GM18519 (cell line): ENCODE data around the gene GNPTG.

Experiments
- ATAC-seq: cut with Tn5 transposase; IDR thresholded peaks from one replicate; pipeline ENCODE4 v1.9.1; 2021; ENCODE audit warnings: mild to moderate bottlenecking, moderate library complexity; ENCODE audit not compliant: unreplicated experiment, low FRiP score

The GNPTG gene

DNA sequence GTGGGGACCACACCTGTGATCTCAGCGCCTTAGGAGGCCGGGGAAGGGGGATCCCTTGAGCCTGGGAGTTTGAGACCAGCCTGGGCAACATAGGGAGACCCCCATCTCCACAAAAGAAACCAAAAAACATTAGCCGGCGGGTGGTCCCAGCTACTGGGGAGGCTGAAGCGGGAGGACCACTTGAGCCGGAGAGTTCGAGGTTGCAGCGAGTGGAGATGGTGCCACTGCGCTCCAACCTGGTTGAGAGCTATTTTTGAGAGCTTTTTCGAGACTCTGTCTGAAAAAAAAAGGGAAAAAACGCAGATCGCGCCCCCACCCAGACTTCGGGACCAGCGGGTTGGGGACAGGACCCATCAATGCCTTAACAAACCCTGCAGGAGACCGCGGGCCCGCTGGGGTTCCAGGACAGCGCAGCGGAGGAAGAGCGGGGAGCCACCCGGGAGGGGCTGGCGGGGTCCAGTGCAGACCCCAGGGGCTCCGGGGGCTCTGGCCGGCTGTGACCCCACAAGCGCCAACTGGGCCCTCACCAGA, 19.0 kb upstream of the GNPTG start:
- no peak for ATAC-seq

DNA sequence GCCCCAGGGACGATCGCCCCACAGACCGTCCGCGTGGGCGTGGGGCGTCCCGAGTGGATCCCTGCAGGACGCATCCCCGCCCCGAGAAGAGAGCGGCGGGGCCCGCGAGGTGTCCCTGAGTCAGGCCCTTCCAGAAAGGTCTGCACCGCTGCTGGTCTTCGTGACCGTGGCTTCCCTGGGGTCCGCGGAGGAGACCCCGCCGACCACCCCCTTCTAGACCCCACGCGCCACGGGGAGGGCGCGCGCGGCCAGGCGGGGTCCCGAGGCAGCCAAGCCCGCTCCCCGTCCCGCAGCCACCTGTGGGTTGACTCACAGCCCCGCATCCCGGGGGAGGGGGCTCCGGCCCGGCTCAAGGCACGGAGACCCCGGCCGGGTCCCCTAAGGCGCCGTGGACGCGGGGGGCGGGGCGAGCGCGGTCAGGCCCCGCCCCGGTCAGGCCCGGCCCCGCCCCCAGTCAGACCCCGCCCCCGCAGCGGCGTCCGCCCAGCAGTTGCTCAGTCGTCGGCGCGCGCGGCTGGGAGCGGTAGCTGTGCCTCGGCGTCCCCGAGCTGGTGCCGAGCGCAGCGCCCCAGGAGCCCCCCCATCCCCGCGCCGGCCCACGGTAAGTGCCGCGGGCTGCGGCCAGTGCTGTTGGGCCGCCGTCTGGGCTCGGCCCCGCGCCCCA, 18.4 kb upstream of the GNPTG start, which contains the start of gene BAIAP3:
BAIAP3 (plus strand) TSS at position 497 of the 664 bp plus-strand sequence. CDS start 4,905 bp downstream, outside the sequence.
- no peak for ATAC-seq

DNA sequence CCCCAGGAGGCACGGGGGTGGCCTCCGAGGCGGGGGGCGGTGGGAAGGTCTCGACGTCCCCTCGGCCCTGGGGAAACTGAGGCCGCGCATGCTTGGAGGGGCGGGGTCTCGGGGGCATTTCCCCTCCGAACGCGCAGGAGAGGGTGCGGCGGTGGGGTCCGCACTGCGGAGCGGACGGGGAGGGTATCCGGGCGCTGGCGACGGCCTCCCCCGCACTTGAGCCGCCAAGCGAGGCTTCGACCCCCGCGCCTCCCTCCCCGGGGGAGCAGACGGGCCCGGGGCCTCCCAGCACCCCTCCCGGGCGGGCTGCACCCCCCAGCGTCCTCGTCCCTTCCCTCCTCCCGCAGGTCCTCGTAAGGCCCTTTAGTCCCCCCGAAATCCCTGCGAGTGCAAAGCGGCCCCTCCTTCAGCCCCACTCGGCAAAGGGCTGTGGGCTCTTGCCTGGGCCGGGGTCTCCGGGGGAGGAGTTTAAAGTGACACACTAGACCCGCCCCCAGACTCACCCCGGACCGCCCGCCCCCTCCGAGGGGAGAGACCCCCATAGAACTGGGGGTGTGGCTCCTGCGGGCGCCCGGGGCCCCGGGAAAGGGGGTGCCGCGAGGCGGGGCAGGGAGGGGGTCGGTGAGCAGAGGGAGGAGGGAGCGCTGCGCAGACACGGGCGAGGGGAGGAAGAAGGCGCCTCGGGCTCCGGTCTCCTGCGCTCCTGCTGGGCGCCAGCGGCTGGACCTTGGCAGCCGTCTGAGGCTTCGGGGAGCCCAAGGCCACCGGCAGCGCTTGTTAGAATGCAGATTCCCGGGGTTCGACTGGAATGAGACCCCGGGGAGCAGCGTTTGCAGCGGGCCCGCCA, 17.7 kb upstream of the GNPTG start:
- no peak for ATAC-seq

DNA sequence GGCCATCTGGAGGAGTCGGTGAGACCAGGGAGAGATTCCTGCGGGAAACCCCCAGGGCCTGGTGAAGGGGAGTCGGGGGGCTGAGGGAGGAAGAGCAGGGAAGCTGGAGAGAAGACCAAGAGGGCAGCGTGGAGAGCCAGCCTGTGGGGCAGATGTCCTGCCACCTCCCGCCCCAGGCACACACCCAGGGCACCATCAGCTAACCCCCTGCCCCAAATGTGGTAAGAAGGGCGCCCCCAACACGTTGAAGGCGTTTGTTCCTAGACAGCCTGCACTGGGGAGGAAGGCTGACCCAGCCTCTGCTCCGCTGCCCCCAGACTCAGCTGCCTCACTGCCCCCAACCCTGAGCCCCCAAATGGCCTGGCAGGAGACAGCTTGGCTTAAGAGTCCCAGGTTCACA, 17.0 kb upstream of the GNPTG start:
- no peak for ATAC-seq

DNA sequence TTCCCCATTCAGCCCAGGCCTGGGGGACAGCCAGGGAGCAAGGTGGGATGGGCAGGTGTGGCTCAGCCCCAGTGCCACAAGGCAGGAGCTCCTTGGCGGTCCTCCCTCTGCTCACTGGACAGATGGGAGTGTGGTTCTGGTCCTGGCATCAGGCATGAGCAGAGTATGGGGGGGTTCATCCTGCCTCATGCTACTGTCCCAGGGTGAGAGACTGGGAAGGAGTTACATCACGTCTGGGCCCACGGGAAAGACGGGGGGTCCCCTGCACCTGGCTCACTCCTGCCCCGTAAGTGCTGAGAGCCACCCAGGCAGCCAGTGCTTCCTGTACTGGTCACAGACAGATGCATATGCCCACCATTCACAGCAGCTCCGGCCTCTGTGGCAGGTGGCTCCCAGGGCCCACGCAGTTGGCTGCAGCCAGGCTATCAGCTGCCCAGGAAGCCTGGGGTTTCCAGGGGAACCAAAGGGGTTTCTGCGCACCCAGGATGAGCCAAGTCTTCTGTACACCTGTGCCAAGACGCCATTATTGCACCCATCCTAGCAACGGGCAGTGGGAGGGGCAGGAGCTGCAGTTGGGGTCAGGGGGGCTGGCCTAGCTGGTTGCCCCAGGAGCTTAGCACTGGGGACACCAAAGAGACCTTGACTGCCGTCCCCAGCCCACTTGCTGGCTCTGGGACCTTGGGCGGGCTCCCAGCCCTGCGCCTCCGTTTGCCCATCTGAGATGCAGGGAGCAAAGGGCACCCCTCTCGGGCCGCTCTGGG, 16.3 kb upstream of the GNPTG start:
- no peak for ATAC-seq

DNA sequence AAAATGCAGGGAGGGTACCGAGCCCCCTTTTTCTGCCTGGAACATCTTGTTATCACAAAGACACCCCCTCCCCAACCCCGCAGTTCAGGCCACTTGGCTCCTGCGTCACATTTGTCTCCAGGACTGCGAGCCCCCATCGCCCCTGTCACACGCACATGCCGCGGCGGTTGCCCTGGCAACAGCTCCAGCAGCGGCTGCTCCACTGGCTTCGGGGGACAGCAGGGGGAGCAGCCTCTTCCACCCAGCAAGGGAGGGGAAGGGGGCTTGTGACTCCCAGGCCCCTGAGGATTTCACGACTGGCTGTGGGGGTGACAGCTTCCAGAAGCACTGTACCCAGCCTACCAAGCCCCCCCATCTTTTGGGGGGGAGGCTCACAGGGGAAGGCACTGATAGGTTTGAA, 15.7 kb upstream of the GNPTG start:
- ATAC-seq = no peak

DNA sequence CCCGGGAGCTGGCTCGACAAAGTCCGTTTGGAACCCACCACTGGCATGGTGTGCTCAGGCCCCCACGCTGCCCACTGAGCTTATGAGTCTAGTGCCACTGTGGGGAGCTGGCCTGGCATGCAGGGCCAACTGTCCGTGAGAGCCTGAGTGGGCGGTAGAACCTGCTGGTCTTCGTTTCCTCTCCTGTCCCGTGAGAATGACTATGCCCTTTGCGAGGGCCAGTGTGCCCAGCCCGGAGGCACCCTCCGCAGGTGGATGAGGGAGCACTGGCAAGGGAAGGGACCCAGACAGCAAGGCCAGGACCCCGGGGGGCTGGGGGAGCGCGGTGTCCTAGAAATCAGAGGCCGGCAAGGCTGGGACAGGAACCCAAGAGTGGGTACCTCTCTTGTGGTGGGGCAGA, 15.1 kb upstream of the GNPTG start:
- no peak for ATAC-seq

DNA sequence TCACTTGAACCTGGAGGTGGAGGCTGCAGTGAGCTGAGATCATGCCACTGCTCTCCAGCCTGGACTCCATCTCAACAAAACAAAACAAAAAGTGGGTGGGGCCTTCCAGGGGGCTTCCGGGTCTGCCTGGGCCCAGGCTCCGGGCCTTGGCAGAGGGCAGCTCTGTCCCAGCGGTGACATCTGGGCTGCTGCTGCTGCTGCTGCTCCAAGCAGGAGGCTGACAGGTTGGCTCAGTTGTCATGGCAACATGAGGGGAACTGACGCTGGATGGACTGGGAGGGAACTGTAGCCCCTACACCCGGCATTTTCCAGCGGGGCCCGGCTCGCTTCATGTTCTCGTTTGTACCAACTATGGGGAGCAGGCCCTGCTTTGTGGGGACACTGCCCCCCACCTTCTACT, 14.2 kb upstream of the GNPTG start:
- ATAC-seq = no peak

DNA sequence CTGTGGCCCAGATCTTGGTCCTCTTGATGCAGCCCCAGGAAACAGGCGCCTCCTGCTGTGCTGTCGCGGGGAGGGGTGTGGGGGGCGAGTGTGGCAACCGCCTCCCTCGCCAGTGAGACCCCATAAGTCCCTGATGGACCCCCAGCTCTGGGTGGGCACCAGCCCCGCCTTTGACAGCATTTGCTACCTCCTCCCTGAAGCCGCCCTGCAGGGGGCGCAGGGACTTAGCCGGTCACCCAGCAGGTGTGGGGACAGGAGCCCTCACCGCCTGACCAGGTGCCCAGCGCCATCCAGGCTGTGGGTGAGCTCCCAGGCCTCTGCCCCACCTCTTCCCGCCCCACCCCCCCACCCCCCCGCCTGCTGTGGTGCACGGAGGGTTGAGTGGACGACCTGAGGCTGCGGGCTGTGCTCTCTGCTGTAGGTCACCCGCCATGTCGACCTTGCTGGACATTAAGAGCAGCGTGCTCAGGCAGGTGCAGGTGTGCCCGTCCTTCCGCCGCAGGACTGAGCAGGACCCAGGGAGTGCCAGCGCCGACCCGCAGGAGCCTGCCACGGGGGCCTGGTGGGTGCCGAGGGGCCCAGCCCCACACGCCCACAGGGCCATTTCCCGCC, 13.5 kb upstream of the GNPTG start:
- no peak for ATAC-seq

DNA sequence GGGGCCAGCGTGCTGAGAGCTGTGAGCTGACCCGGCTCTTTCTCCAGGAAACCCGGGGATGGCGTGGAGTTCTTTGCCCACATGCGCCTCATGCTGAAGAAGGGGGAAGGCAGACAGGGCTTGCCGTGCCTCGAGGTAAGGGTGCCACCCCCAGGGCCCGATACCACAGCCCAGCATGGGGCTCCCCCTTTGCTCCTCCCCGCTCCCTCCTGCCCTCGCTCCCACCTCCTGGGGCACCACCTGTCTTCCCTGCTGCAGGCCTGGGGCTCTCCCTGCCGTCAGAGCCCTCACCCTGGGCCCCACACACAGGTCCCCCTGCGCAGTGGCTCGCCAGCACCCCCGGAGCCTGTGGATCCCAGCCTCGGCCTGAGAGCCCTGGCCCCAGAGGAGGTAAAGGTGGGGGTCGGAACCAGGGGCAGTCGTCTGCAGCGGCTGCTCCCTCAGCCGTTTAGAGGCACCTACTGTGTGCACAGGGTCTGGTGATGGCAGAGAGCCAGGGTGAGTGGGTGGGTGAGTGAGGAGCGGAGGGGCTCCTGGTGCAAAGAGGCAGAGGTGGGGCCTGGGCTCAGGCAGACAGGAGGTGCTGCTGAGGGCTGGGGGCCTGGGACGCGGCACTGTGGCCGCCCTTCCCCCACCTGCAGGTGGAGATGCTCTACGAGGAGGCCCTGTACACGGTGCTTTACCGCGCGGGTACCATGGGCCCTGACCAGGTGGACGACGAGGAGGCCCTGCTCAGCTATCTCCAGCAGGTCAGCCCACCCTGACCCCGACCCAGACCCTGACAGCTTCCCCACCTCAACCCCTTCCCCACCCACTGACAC, 12.7 kb upstream of the GNPTG start:
- no peak for ATAC-seq

DNA sequence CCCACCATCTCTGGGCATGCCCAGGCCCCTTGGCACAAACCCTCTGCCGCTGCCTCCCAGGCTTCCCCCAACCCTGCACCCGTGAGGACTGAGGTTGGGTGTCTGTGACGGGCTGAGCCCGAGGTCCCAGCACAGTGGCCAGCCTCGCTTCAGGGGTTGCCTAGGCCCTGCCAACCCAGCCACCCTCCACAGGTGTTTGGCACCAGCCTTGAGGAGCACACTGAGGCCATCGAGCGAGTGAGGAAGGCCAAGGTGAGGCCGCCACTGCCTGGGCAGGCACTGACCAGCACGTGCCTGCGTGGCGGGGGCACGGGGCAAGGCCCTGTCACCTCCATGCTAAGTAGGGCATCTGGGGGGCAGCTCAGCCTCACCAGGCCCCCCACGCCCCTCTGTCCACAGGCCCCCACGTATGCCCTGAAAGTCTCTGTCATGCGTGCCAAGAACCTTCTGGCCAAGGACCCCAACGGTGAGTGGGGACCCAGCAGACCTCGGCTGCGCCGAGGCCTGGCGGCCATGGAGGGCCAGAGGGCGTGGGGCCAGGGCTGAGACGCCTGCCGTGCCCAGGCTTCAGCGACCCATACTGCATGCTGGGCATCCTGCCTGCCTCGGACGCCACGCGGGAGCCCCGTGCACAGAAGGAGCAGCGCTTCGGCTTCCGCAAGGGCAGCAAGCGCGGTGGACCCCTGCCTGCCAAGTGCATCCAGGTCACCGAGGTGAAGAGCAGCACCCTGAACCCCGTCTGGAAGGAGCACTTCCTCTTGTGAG, 10.8 kb upstream of the GNPTG start:
- ATAC-seq = no peak

DNA sequence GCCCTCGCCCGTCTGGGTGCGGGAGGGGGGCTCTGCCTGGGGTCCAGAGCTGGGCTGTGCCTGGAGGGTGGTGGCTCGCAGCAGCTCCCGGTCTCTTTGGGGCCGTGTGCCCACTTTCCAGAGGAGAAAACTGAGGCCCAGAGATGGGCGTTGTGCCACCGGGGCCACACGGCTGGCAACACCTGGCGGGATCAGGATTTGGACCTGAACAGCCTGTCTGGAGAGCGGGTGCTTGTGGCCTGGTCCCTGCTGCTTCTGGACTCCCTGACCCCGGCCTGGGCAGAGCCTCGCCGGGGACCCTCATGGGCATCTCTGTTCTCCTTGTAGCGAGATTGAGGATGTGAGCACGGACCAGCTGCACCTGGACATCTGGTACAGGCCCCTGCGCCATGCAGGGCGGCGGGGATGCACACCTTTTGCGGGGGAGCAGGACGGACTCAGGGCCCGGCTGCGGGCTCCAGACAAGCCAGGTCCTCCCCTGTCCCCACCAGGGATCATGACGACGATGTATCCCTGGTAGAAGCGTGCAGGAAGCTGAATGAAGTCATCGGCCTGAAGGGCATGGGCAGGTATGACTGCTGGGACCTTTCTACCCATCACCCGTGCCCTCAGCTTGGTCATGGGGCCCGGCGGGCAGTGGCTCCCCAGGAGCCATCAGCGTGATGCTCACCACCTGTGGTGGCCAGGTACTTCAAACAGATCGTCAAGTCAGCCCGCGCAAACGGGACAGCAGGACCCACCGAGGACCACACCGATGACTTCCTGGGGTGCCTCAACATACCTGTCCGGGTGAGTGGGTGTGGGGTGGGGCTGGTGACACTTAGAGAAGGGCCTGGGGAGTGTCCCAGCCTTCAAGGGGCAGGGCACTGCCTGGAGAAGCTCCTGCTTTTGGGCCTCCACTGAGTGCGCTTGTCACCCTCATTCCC, 10.0 kb upstream of the GNPTG start:
- no peak for ATAC-seq

DNA sequence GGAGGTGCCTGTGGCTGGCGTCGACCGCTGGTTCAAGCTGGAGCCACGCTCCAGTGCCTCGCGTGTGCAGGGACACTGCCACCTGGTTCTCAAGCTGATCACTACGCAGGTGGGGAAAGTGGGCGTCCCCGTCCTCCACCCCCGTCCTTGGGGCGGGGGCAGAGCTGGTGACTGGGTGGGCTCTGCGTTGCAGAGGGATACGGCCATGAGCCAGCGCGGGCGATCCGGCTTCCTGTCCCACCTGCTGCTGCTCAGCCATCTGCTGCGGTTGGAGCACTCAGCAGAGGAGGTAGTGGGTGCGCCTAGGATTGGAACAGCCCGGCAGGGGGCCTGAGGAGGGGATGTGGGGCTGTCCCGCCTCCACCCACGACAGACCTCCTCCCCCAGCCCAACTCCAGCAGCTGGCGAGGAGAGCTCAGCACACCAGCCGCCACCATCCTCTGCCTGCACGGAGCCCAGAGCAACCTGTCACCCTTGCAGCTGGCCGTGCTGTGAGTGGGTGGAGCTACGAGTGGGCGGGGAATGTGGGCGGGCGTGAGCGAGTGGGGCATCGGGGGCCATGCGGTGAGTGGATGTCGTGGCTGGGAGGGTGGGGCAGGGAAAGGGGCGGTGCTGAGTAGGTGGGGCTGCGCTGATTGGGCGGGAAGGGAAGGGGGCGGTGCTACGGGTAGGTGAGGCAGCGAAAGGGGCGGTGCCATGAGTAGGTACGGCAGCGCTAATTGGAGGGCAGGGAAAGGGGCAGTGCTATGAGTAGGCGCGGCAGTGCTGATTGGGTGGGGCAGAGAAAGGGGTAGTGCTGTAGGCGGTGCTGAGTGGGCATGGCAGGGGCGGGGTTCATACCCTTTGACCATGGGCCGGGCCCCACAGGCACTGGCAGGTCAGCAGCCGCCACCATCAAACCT, 9.0 kb upstream of the GNPTG start:
- peak; percentile 49 for ATAC-seq

DNA sequence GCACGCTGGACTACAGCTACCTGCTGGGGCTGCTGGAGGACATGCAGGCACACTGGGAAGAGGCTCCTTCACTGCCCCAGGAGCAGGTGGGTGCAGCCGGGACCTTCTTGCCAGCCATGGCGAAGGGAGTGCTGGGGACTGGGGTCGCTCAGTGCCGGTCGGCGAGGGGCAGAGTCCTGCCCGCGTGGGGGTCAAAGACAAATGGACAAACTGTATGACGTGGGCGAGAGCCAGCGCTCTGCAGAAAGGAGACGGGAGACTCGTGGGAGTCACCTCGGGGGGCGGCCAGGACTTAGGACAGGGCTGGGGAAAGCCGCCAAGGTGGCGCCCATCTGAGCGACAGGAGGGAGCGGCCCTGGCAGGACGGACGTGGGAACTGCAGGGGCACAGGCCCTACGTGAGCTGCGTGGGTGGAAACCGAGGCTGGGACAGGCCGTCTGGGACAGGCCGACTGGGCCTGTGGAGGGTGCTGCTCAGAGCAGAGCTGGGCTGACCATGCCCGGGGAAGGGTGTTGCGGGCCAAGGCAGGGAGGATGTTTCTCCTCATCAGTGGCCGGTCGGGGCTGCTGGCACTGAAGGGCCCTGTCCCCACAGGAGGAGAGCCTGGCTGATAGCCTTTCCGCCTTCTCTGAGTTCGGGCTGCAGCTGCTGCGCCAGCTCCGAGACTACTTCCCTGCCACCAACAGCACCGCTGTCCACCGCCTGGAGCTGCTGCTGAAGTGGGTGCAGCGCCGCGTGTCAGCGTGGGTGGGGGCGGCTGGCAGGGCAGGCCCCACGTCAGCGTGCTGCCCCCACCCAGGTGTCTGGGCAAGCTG, 8.1 kb upstream of the GNPTG start:
- no peak for ATAC-seq

DNA sequence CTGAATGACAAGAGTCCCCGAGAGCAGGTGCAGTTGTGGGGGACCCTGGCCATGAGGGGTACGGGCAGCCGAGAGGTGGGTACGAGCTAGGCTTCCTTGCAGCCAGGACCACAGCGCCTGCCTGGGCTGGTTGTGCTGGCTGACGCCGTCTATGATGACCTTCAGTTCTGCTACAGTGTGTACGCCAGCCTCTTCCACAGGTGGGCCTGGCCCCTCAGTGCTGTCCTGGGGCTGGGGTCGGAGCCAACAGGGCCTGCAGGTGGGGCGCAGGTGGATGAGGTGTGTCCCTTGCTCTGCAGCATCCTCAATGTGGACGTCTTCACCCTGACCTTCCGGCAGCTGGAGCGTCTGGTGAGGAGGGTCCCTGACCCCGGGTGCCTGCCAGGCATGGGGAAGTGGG, 7.2 kb upstream of the GNPTG start:
- no peak for ATAC-seq

DNA sequence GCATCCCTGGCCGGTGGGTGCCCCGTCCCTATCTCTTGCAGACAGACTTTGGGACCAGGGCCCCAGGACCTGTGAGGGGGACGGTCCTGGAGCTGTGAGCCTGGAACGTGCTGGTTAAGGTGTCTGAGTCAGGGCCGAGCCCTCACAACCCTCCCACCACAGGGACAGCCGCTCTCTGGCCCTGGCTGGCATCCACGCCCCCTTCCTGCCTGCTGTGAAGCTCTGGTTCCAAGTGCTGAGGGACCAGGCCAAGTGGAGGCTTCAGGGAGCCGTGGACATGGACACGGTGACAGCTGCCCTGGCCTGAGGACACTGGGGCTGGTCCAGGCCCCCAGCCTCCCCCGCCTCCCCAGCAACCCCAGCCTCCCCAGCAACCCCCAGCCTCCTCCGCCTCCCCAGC, 6.6 kb upstream of the GNPTG start:
- ATAC-seq = no peak
